ENCODE measurements around the gene HTATIP2.
"Not testable (repeated sequence)": the region's sequence is repeated elsewhere in the genome, so short reads cannot be mapped to it uniquely, and the experiment has no call there.

HTATIP2 gene

GRCh38 chr11:20363500-20364340 is at the start of gene HTATIP2:
Gene HTATIP2 (plus strand): TSS chr11:20363714. CDS start chr11:20364238, 524 bp downstream.
- peak; percentile 41 for DNase-seq (ENCODE audit: low read depth)

- no peak for DNase-seq (ENCODE audit: low read depth)
Observed at GRCh38 chr11:20315800-20316199, 47.7 kb upstream of the HTATIP2 start.

- DNase-seq (ENCODE audit: low read depth), result no peak
Observed at GRCh38 chr11:20321177-20321576, 42.3 kb upstream of the HTATIP2 start.

GRCh38 chr11:20327377-20327935 is 36.1 kb upstream of the HTATIP2 start:
- no peak for DNase-seq (ENCODE audit: low read depth)

GRCh38 chr11:20336056-20336455 is 27.5 kb upstream of the HTATIP2 start:
- DNase-seq (ENCODE audit: low read depth), result no peak

GRCh38 chr11:20337526-20338154 is 25.9 kb upstream of the HTATIP2 start:
- DNase-seq (ENCODE audit: low read depth), result no peak

- DNase-seq (ENCODE audit: low read depth), result no peak
Observed at GRCh38 chr11:20342347-20343141, 21.0 kb upstream of the HTATIP2 start.

- no peak for DNase-seq (ENCODE audit: low read depth)
Observed at GRCh38 chr11:20351136-20351535, 12.4 kb upstream of the HTATIP2 start.

GRCh38 chr11:20351751-20352262 is 11.7 kb upstream of the HTATIP2 start:
- no peak for DNase-seq (ENCODE audit: low read depth)

GRCh38 chr11:20353829-20354434 is 9.6 kb upstream of the HTATIP2 start:
- no peak for DNase-seq (ENCODE audit: low read depth)

GRCh38 chr11:20355221-20356219 is 8.0 kb upstream of the HTATIP2 start:
- no peak for DNase-seq (ENCODE audit: low read depth)

- no peak for DNase-seq (ENCODE audit: low read depth)
Observed at GRCh38 chr11:20357150-20357549, 6.4 kb upstream of the HTATIP2 start.

GRCh38 chr11:20360650-20361049 is 2.9 kb upstream of the HTATIP2 start:
- no peak for DNase-seq (ENCODE audit: low read depth)

- DNase-seq (ENCODE audit: low read depth), result no peak
Observed at GRCh38 chr11:20362481-20362880, 1.0 kb upstream of the HTATIP2 start.

- DNase-seq (ENCODE audit: low read depth), result no peak
Observed at GRCh38 chr11:20363149-20363499, 390 bp upstream of the HTATIP2 start.

- DNase-seq (ENCODE audit: low read depth), result no peak
Observed at GRCh38 chr11:20364341-20364792, 853 bp downstream of the HTATIP2 start.

GRCh38 chr11:20365465-20365864 is 2.0 kb downstream of the HTATIP2 start:
- not testable (repeated sequence) for DNase-seq (ENCODE audit: low read depth)

GRCh38 chr11:20367313-20367948 is 3.9 kb downstream of the HTATIP2 start:
- DNase-seq (ENCODE audit: low read depth), result peak; percentile 32

- no peak for DNase-seq (ENCODE audit: low read depth)
Observed at GRCh38 chr11:20368438-20368837, 4.9 kb downstream of the HTATIP2 start.

- DNase-seq (ENCODE audit: low read depth), result no peak
Observed at GRCh38 chr11:20369826-20370225, 6.3 kb downstream of the HTATIP2 start.
